ENCODE data around the gene DLK2. TPM values are rescaled to one million over a fixed set of nuclear protein-coding genes. Genes with fewer than 3 reads are reported as not detected.
A peak's percentile ranks its signal among the peaks of the same experiment; 100 is the strongest.

DLK2 gene
- total RNA-seq, 4 donors from 2014 or later = 23.6 to 61.7 (median 32.3) TPM

GRCh38 chr6:43433148-43433547, 22.2 kb downstream of the DLK2 start:
- 88% methylated on average over 4 of the region's 8 CpGs for WGBS
- H3K4me1 ChIP-seq = peaks cover 50% of the 10 kb centered on the region
- H3K27me3 ChIP-seq = no peaks in the 10 kb centered on the region

GRCh38 chr6:43432009-43432945, 23.1 kb downstream of the DLK2 start:
- Histone ChIP-seq H3K36me3 (peaks cover 17% of the 10 kb centered on the region), H3K4me1 (peaks cover 44% of the 10 kb centered on the region), H3K4me3 (no peak overlapping the region), H3K9me3 (no peaks in the 10 kb centered on the region), H3K27ac (no peak overlapping the region), H3K27me3 (no peaks in the 10 kb centered on the region)
- TF ChIP-seq POLR2A (IDR thresholded peaks at IDR 0.05) = no peak
- no peak for TF ChIP-seq CTCF (IDR thresholded peaks at IDR 0.05)
- no peak for TF ChIP-seq POLR2AphosphoS5 (IDR thresholded peaks at IDR 0.05)
- no peak for TF ChIP-seq EP300 (IDR thresholded peaks at IDR 0.05)
- WGBS = 82% methylated on average over 9 of the region's 19 CpGs
- DNase-seq (ENCODE audit: low spot score in 2 of 2) = peak in 1 of 2 donors; percentile 73

More at GRCh38 chr6:43433148-43433547, 22.2 kb downstream of the DLK2 start:
- Histone ChIP-seq H3K4me3 (no peak overlapping the region), H3K27ac (no peak overlapping the region), H3K9me3 (no peaks in the 10 kb centered on the region), H3K36me3 (peaks cover 20% of the 10 kb centered on the region)
- DNase-seq (ENCODE audit: low spot score in 2 of 2) = no peak
- TF ChIP-seq CTCF (IDR thresholded peaks at IDR 0.05) (no peak), POLR2A (IDR thresholded peaks at IDR 0.05) (no peak), POLR2AphosphoS5 (IDR thresholded peaks at IDR 0.05) (no peak), EP300 (IDR thresholded peaks at IDR 0.05) (no peak)

- no peaks in the 10 kb centered on the region for H3K9me3 ChIP-seq
- TF ChIP-seq POLR2A (IDR thresholded peaks at IDR 0.05) (no peak), EP300 (IDR thresholded peaks at IDR 0.05) (no peak), POLR2AphosphoS5 (IDR thresholded peaks at IDR 0.05) (no peak), CTCF (IDR thresholded peaks at IDR 0.05) (no peak)
- peaks cover 30% of the 10 kb centered on the region for H3K4me1 ChIP-seq
- peak overlapping the region; percentile 87 for H3K4me3 ChIP-seq
- H3K27ac ChIP-seq = peak overlapping the region; percentile 90
- no peaks in the 10 kb centered on the region for H3K27me3 ChIP-seq
- peaks cover 17% of the 10 kb centered on the region for H3K36me3 ChIP-seq
- 95% methylated on average over 3 of the region's 3 CpGs for WGBS
- DNase-seq (ENCODE audit: low spot score in 2 of 2) = no peak
Observed at GRCh38 chr6:43428874-43429273, 26.5 kb downstream of the DLK2 start.

- Histone ChIP-seq H3K4me3 (peak overlapping the region; percentile 87), H3K9me3 (no peaks in the 10 kb centered on the region), H3K27ac (peak overlapping the region; percentile 90), H3K4me1 (peaks cover 30% of the 10 kb centered on the region), H3K36me3 (peaks cover 17% of the 10 kb centered on the region), H3K27me3 (no peaks in the 10 kb centered on the region)
- no peak for DNase-seq (ENCODE audit: low spot score in 2 of 2)
- WGBS = 20% methylated on average over 9 of the region's 12 CpGs
- TF ChIP-seq POLR2A (IDR thresholded peaks at IDR 0.05) (no peak), CTCF (IDR thresholded peaks at IDR 0.05) (no peak), POLR2AphosphoS5 (IDR thresholded peaks at IDR 0.05) (no peak), EP300 (IDR thresholded peaks at IDR 0.05) (no peak)
Observed at GRCh38 chr6:43428112-43428570, 27.2 kb downstream of the DLK2 start.

GRCh38 chr6:43427406-43428111, 27.8 kb downstream of the DLK2 start, which contains the start of gene ABCC10:
Gene ABCC10 (plus strand): TSS chr6:43427541. CDS start chr6:43427979, 438 bp downstream.
- Histone ChIP-seq H3K27ac (peak within 1 kb of the TSS; percentile 90), H3K9me3 (no peaks in the 10 kb centered on the region), H3K4me1 (peaks cover 30% of the 10 kb centered on the region), H3K36me3 (peaks cover 12% of the 10 kb centered on the region), H3K27me3 (no peaks in the 10 kb centered on the region), H3K4me3 (peak within 1 kb of the TSS; percentile 87)
- WGBS = 0% methylated on average over 36 of the region's 49 CpGs
- TF ChIP-seq POLR2AphosphoS5 (IDR thresholded peaks at IDR 0.05) = peak in 2 of 3 donors; percentile 37 to 68
- no peak for TF ChIP-seq EP300 (IDR thresholded peaks at IDR 0.05)
- peak in 1 of 2 donors; percentile 25 for TF ChIP-seq POLR2A (IDR thresholded peaks at IDR 0.05)
- peak in 1 of 2 donors; percentile 51 for TF ChIP-seq CTCF (IDR thresholded peaks at IDR 0.05)
- peak; percentile 97 for DNase-seq (ENCODE audit: low spot score in 2 of 2)
